Neural crest cell (in vitro differentiated cells): ENCODE measurements around the gene TCAP. TPM values are rescaled to one million over a fixed set of nuclear protein-coding genes. Genes with fewer than 3 reads are reported as not detected.

Experiments used
- DNase-seq: peaks from one replicate; pipeline ENCODE4 v3.0.0; 2021; ENCODE audit warnings: low read depth, mixed read lengths, low spot score
- H3K27ac Mint-ChIP-seq: one replicate; pipeline ENCODE4 v1.8.0; 2021; ENCODE audit warnings: mild to moderate bottlenecking, mixed read lengths; ENCODE audit not compliant: unreplicated experiment
- H3K27me3 Mint-ChIP-seq: 2 replicates; pipeline ENCODE4 v1.8.0; 2021; ENCODE audit warnings: low read depth, mild to moderate bottlenecking, mixed read lengths
- H3K36me3 Mint-ChIP-seq: 2 replicates; pipeline ENCODE4 v1.8.0; 2021; ENCODE audit warnings: low read depth, mild to moderate bottlenecking, mixed read lengths
- H3K4me1 Mint-ChIP-seq: 2 replicates; pipeline ENCODE4 v1.8.0; 2021; ENCODE audit warnings: mixed read lengths
- H3K4me3 Mint-ChIP-seq: one replicate; pipeline ENCODE4 v1.8.0; 2021; ENCODE audit warnings: mild to moderate bottlenecking, mixed read lengths
- H3K9me3 Mint-ChIP-seq: 2 replicates; pipeline ENCODE4 v1.8.0; 2021; ENCODE audit warnings: mixed read lengths
- CTCF ChIP-seq: fragments of 200-600 bp; sonication (generic); conservative IDR thresholded peaks from 2 replicates; pipeline ENCODE4 v1.5.0; 2021; ENCODE audit warnings: antibody characterized with exemption, mild to moderate bottlenecking
- total RNA-seq: library from RNA; stranded (reverse); gene quantifications from 2 replicates; pipeline ENCODE4 v1.2.1, GENCODE V29; 2021

TCAP gene
- total RNA-seq, 1 donor from 2014 or later: 2.8 TPM

- DNase-seq: no peak
- peaks cover 5% of the 10 kb centered on the region for H3K4me1 Mint-ChIP-seq
- no peak overlapping the region for H3K4me3 Mint-ChIP-seq
- no peak for TF ChIP-seq CTCF
- H3K36me3 Mint-ChIP-seq: no peaks in the 10 kb centered on the region
- H3K9me3 Mint-ChIP-seq: no peaks in the 10 kb centered on the region
- H3K27me3 Mint-ChIP-seq: peaks cover 36% of the 10 kb centered on the region
- H3K27ac Mint-ChIP-seq: no peak overlapping the region
Observed at GRCh38 chr17:39672522-39673334, 7.6 kb downstream of the TCAP start.

- peaks cover 3% of the 10 kb centered on the region for H3K4me1 Mint-ChIP-seq
- H3K27me3 Mint-ChIP-seq: peaks cover 30% of the 10 kb centered on the region
Observed at GRCh38 chr17:39673335-39674081, 8.4 kb downstream of the TCAP start.

GRCh38 chr17:39674179-39674578 is 9.0 kb downstream of the TCAP start:
- no peak for TF ChIP-seq CTCF
- Mint-ChIP-seq H3K36me3 (no peaks in the 10 kb centered on the region), H3K9me3 (no peaks in the 10 kb centered on the region), H3K27me3 (peaks cover 24% of the 10 kb centered on the region), H3K27ac (no peak overlapping the region), H3K4me1 (no peaks in the 10 kb centered on the region), H3K4me3 (no peak overlapping the region)
- no peak for DNase-seq

More at GRCh38 chr17:39673335-39674081, 8.4 kb downstream of the TCAP start:
- peak overlapping the region; percentile 63 for H3K27ac Mint-ChIP-seq
- no peak for DNase-seq
- no peaks in the 10 kb centered on the region for H3K9me3 Mint-ChIP-seq
- no peaks in the 10 kb centered on the region for H3K36me3 Mint-ChIP-seq
- H3K4me3 Mint-ChIP-seq: no peak overlapping the region
- TF ChIP-seq CTCF: no peak

- no peak for DNase-seq
- TF ChIP-seq CTCF: no peak
- Mint-ChIP-seq H3K27me3 (peaks cover 19% of the 10 kb centered on the region), H3K4me1 (no peaks in the 10 kb centered on the region), H3K9me3 (no peaks in the 10 kb centered on the region), H3K27ac (no peak overlapping the region), H3K4me3 (no peak overlapping the region), H3K36me3 (no peaks in the 10 kb centered on the region)
Observed at GRCh38 chr17:39674702-39675389, 9.7 kb downstream of the TCAP start.

GRCh38 chr17:39675390-39676082 is 10.4 kb downstream of the TCAP start:
- no peaks in the 10 kb centered on the region for H3K9me3 Mint-ChIP-seq
- no peaks in the 10 kb centered on the region for H3K4me1 Mint-ChIP-seq
- peak overlapping the region; percentile 88 for H3K27ac Mint-ChIP-seq
- no peak for TF ChIP-seq CTCF
- no peak overlapping the region for H3K4me3 Mint-ChIP-seq
- H3K36me3 Mint-ChIP-seq: no peaks in the 10 kb centered on the region
- peaks cover 12% of the 10 kb centered on the region for H3K27me3 Mint-ChIP-seq
- DNase-seq: no peak
